ENCODE data around the gene RARB.

- TF ChIP-seq CTCF (conservative IDR thresholded peaks at IDR 0.05; ENCODE audit: low read depth, low read length) (no peak), EZH2 (IDR thresholded peaks at IDR 0.05; ENCODE audit: borderline replicate concordance, low read depth, low read length, poor library complexity, severe bottlenecking) (no peak)
Observed at GRCh38 chr3:25586553-25586952, 158.5 kb downstream of the RARB start.
